ENCODE measurements around the gene ZC3HAV1.

ZC3HAV1 gene

GRCh38 chr7:139016931-139017511 lies 92.5 kb downstream of the ZC3HAV1 start:
- Mint-ChIP-seq H3K27me3 (ENCODE audit: low read depth) (peaks cover 17% of the 10 kb centered on the region), H3K27ac (no peak overlapping the region), H3K9me3 (no peaks in the 10 kb centered on the region), H3K4me3 (no peak overlapping the region), H3K4me1 (no peaks in the 10 kb centered on the region), H3K36me3 (ENCODE audit: low read depth) (no peaks in the 10 kb centered on the region)
- peak; percentile 50 to 63 (median 55) for TF ChIP-seq CTCF (IDR thresholded peaks at IDR 0.05; ENCODE audit: unreplicated experiment in 3 of 3)

- no peak for TF ChIP-seq CTCF (IDR thresholded peaks at IDR 0.05; ENCODE audit: unreplicated experiment in 3 of 3)
- H3K27ac Mint-ChIP-seq, result no peak overlapping the region
- H3K9me3 Mint-ChIP-seq, result peaks cover 3% of the 10 kb centered on the region
- no peaks in the 10 kb centered on the region for H3K4me1 Mint-ChIP-seq
- H3K4me3 Mint-ChIP-seq, result no peak overlapping the region
- H3K27me3 Mint-ChIP-seq (ENCODE audit: low read depth), result peaks cover 9% of the 10 kb centered on the region
- no peaks in the 10 kb centered on the region for H3K36me3 Mint-ChIP-seq (ENCODE audit: low read depth)
Observed at GRCh38 chr7:139011373-139011772, 98.1 kb downstream of the ZC3HAV1 start.

- no peak overlapping the region for H3K27ac Mint-ChIP-seq
- H3K4me1 Mint-ChIP-seq, result no peaks in the 10 kb centered on the region
- H3K4me3 Mint-ChIP-seq, result no peak overlapping the region
- no peaks in the 10 kb centered on the region for H3K36me3 Mint-ChIP-seq (ENCODE audit: low read depth)
- H3K9me3 Mint-ChIP-seq, result peaks cover 17% of the 10 kb centered on the region
- H3K27me3 Mint-ChIP-seq (ENCODE audit: low read depth), result no peaks in the 10 kb centered on the region
- TF ChIP-seq CTCF (IDR thresholded peaks at IDR 0.05; ENCODE audit: unreplicated experiment in 3 of 3), result no peak
Observed at GRCh38 chr7:139004321-139005090, 105.0 kb downstream of the ZC3HAV1 start.

GRCh38 chr7:138999414-138999813 lies 110.1 kb downstream of the ZC3HAV1 start:
- H3K4me1 Mint-ChIP-seq, result no peaks in the 10 kb centered on the region

More at GRCh38 chr7:138999414-138999813, 110.1 kb downstream of the ZC3HAV1 start:
- no peak overlapping the region for H3K27ac Mint-ChIP-seq
- H3K27me3 Mint-ChIP-seq (ENCODE audit: low read depth), result no peaks in the 10 kb centered on the region
- H3K9me3 Mint-ChIP-seq, result peaks cover 4% of the 10 kb centered on the region
- no peak for TF ChIP-seq CTCF (IDR thresholded peaks at IDR 0.05; ENCODE audit: unreplicated experiment in 3 of 3)
- no peak overlapping the region for H3K4me3 Mint-ChIP-seq
- no peaks in the 10 kb centered on the region for H3K36me3 Mint-ChIP-seq (ENCODE audit: low read depth)

Measured in nephron (organoid).